K562 (cell line): Measurements from ENCODE around the gene CYB5B. TPM values are rescaled to one million over a fixed set of nuclear protein-coding genes. Genes with fewer than 3 reads are reported as not detected.

Source experiments
- KDM5B ChIP-seq: fragments of 200-600 bp; sonication (generic); IDR thresholded peaks from 2 replicates; pipeline ENCODE4 v1.6.1; 2012; ENCODE audit warnings: low read depth, mild to moderate bottlenecking, moderate library complexity, low read length, control low read depth, inconsistent platforms; ENCODE audit not compliant: insufficient replicate concordance
- KLF1 ChIP-seq: fragments of 450-650 bp; IDR thresholded peaks from 2 replicates; pipeline ENCODE4 v1.6.1; 2016; ENCODE audit warnings: missing genetic modification characterization, missing compliant biosample characterization
- MYC ChIP-seq, 2 experiments: fragments of 250-450 bp in 1 of 2; sonication (Bioruptor Pico) in 1 of 2; IDR thresholded peaks; 2 replicates each; pipeline versions ENCODE4 v1.5.1 to v1.6.1; 2012 to 2021; ENCODE audit warnings: low read depth in 2 of 2, borderline replicate concordance in 1 of 2, improper control_type of control experiment in 1 of 2, low read length in 1 of 2, mild to moderate bottlenecking in 1 of 2, moderate library complexity in 1 of 2
- VEZF1 ChIP-seq: fragments of 200-800 bp; sonication (Bioruptor generic); IDR thresholded peaks from 2 replicates; pipeline ENCODE4 v1.6.1; 2017; ENCODE audit warnings: missing genetic modification characterization, missing compliant biosample characterization
- YY1 ChIP-seq, 3 experiments: IDR thresholded peaks; 2 replicates each; pipeline ENCODE4 v1.6.1; 2011; ENCODE audit warnings: low read length in 2 of 3, mild to moderate bottlenecking in 2 of 3, moderate library complexity in 2 of 3, borderline replicate concordance in 1 of 3, control low read depth in 1 of 3, low read depth in 1 of 3; ENCODE audit not compliant: insufficient read depth in 3 of 3, insufficient replicate concordance in 2 of 3, control insufficient read depth in 1 of 3, insufficient read length in 1 of 3; ENCODE audit errors: extremely low read depth in 1 of 3
- ZNF280B ChIP-seq: fragments of 250-450 bp; sonication (Bioruptor Pico); IDR thresholded peaks from 2 replicates; pipeline ENCODE4 v1.5.1; 2021; ENCODE audit warnings: mild to moderate bottlenecking
- ZNF384 ChIP-seq: IDR thresholded peaks from 2 replicates; pipeline ENCODE4 v1.6.1; 2012; ENCODE audit warnings: low read depth, low read length, improper control_type of control experiment
- polyA plus RNA-seq, 8 experiments: library from polyadenylated mRNA; depleted of rRNA in 4 of 8; stranded (reverse) in 5 of 8; unstranded in 3 of 8; fragments of >200 nt; fragmentation: Nextera tagmentation in 2 of 8; fragmentation: Illumina TruSeq in 1 of 8; extraction: Ambion mirVana in 2 of 8; extraction: Trizol in 1 of 8; gene quantifications; 2 replicates each; pipeline versions ENCODE4 v1.2.1 to v1.2.3, GENCODE V29; 2011 to 2014; ENCODE audit warnings: inconsistent platforms in 1 of 8, missing spikeins in 1 of 8
- total RNA-seq, 7 experiments: library from RNA; depleted of rRNA in 6 of 7; stranded (reverse); fragments of >200 nt in 6 of 7; fragmentation: Illumina TruSeq in 2 of 7; extraction: Trizol in 2 of 7; gene quantifications; 2 replicates each; pipeline versions ENCODE4 v1.2.1 to v1.2.3, GENCODE V29; 2011 to 2021; ENCODE audit warnings: low replicate concordance in 1 of 7
- TF ChIP-seq, protein P1 (sequence below): fragments of 450-650 bp; IDR thresholded peaks from 2 replicates; pipeline ENCODE4 v1.6.1; 2016; ENCODE audit warnings: low read depth

CYB5B gene
- total and polyA plus RNA-seq, 9 of the 15 experiments (the other 6 are each of a cell fraction or from before 2014, with no cell fraction given): 29.9 to 274 (median 136) TPM

DNA sequence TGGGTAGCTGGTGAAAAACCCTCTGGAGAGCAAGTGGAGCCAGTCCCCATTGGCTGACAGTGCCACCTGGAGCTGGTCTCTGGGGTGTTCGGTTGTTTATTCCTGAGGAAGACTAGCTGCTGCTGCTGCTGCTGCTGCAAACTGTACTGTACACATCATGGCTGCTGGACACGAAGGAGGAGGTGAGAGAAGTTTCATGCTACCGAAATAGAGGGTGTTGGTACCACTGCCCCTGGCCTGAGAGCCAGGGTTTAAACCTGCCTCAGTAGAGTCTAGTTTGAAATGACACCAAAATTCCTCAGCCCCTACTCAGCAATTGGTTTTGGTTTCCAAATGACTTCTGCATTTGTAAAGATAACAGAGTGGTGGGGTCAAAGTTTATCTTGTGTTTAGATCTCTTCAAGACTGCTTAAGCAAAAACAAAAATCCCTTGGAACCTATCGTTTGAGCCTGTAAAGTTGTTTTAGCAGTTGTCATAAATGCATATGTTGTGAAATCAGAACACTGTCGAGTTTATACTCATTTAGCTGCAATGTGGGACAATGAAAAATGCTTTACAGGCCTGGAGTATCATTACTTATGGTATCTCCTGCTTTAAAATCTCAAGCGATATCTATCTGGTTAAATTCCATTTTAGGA is 40.8 kb downstream of the CYB5B start (continued):
- TF ChIP-seq, protein P1, sequence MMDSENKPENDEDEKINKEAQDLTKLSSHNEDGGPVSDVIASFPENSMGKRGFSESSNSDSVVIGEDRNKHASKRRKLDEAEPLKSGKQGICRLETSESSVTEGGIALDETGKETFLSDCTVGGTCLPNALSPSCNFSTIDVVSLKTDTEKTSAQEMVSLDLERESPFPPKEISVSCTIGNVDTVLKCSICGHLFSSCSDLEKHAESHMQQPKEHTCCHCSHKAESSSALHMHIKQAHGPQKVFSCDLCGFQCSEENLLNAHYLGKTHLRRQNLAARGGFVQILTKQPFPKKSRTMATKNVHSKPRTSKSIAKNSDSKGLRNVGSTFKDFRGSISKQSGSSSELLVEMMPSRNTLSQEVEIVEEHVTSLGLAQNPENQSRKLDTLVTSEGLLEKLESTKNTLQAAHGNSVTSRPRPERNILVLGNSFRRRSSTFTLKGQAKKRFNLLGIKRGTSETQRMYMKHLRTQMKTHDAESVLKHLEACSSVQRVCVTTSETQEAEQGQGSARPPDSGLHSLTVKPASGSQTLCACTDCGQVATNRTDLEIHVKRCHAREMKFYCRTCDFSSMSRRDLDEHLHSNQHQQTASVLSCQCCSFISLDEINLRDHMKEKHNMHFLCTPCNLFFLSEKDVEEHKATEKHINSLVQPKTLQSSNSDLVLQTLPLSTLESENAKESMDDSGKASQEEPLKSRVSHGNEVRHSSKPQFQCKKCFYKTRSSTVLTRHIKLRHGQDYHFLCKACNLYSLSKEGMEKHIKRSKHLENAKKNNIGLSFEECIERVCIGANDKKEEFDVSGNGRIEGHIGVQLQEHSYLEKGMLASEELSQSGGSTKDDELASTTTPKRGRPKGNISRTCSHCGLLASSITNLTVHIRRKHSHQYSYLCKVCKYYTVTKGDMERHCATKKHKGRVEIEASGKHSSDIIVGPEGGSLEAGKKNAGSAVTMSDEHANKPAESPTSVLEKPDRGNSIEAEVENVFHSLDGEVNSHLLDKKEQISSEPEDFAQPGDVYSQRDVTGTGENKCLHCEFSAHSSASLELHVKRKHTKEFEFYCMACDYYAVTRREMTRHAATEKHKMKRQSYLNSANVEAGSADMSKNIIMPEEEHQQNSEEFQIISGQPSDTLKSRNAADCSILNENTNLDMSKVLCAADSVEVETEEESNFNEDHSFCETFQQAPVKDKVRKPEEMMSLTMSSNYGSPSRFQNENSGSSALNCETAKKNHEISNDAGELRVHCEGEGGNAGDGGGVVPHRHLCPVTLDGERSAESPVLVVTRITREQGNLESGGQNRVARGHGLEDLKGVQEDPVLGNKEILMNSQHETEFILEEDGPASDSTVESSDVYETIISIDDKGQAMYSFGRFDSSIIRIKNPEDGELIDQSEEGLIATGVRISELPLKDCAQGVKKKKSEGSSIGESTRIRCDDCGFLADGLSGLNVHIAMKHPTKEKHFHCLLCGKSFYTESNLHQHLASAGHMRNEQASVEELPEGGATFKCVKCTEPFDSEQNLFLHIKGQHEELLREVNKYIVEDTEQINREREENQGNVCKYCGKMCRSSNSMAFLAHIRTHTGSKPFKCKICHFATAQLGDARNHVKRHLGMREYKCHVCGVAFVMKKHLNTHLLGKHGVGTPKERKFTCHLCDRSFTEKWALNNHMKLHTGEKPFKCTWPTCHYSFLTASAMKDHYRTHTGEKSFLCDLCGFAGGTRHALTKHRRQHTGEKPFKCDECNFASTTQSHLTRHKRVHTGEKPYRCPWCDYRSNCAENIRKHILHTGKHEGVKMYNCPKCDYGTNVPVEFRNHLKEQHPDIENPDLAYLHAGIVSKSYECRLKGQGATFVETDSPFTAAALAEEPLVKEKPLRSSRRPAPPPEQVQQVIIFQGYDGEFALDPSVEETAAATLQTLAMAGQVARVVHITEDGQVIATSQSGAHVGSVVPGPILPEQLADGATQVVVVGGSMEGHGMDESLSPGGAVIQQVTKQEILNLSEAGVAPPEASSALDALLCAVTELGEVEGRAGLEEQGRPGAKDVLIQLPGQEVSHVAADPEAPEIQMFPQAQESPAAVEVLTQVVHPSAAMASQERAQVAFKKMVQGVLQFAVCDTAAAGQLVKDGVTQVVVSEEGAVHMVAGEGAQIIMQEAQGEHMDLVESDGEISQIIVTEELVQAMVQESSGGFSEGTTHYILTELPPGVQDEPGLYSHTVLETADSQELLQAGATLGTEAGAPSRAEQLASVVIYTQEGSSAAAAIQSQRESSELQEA: no peak
- TF ChIP-seq KLF1 (tag): no peak
- TF ChIP-seq YY1 (IDR thresholded peaks at IDR 0.05; ENCODE audit: borderline replicate concordance in 1 of 3, control insufficient read depth in 1 of 3, extremely low read depth in 1 of 3, insufficient read depth in 3 of 3, insufficient read length in 1 of 3, insufficient replicate concordance in 2 of 3, low read depth in 1 of 3, low read length in 2 of 3): no peak
- TF ChIP-seq ZNF384: no peak
- TF ChIP-seq VEZF1 (CRISPR knock-in tag): no peak
- no peak for TF ChIP-seq KDM5B
- no peak for TF ChIP-seq MYC (IDR thresholded peaks at IDR 0.05; ENCODE audit: low read depth, low read length)
- no peak for TF ChIP-seq MYC (CRISPR knock-in tag; IDR thresholded peaks at IDR 0.05; ENCODE audit: borderline replicate concordance, low read depth)
- no peak for TF ChIP-seq ZNF280B
- TF ChIP-seq, all 486 proteins: peak for 12
